T follicular helper cell (primary cell): ENCODE measurements around the gene GASK1B.

ENCODE experiments used
- DNase-seq: peaks from one replicate; pipeline ENCODE4 v3.0.0-alpha.2; 2020; ENCODE audit warnings: low read depth

GASK1B gene

GRCh38 chr4:158146736-158147135, 26.1 kb downstream of the GASK1B start:
- no peak for DNase-seq

- no peak for DNase-seq
These were observed 33.7 kb downstream of the GASK1B start for GRCh38 chr4:158139086-158139485.

- DNase-seq: no peak
These were observed 38.6 kb downstream of the GASK1B start for GRCh38 chr4:158134222-158134621.

- no peak for DNase-seq
These were observed 39.3 kb downstream of the GASK1B start for GRCh38 chr4:158133551-158133950.

GRCh38 chr4:158131027-158131426, 41.8 kb downstream of the GASK1B start:
- no peak for DNase-seq

GRCh38 chr4:158130204-158130603, 42.6 kb downstream of the GASK1B start:
- no peak for DNase-seq

GRCh38 chr4:158129694-158130093, 43.1 kb downstream of the GASK1B start:
- DNase-seq: no peak

- DNase-seq: no peak
These were observed 44.3 kb downstream of the GASK1B start for GRCh38 chr4:158128540-158128939.

GRCh38 chr4:158125310-158125709, 47.5 kb downstream of the GASK1B start:
- no peak for DNase-seq
